Measurements from ENCODE around the gene PABPN1.

Gene PABPN1

DNA sequence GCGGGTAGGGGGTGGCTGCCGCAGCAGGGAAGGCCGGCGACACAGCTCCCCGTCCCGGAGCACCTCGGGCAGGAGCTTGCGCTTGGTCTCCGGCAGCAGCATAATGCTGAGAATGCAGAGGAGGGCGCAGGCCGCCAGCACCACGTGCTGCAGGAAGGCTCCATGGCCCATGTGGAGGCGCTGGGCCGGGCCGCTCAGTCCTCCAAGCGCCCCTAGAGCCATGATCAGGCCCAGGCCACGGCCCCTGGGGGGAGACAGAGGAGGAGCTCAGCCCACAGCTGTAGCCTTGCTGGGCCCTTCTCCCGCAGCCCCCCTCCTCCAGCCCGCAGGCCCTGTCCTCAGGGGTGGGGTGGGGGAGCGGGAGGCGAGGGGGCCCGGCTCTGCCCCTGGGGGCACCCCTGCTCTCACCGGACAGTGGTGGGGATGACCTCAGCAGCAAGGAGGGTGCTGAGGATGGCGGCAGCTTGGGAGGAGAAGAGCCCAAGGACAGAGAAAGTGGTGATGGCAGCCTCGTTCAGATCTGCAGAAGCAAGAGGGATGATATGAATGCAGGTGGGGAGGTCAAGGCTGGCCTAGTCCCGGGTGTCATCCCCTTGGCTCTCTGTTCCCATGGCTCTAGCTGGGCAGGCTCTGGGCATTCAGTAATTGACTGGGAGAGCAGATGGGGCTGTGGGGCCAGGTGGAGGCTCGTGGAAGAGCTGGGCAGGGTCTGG, 25.6 kb downstream of the PABPN1 start:
- no peak overlapping the region for H3K27ac ChIP-seq
- TF ChIP-seq, protein P1, sequence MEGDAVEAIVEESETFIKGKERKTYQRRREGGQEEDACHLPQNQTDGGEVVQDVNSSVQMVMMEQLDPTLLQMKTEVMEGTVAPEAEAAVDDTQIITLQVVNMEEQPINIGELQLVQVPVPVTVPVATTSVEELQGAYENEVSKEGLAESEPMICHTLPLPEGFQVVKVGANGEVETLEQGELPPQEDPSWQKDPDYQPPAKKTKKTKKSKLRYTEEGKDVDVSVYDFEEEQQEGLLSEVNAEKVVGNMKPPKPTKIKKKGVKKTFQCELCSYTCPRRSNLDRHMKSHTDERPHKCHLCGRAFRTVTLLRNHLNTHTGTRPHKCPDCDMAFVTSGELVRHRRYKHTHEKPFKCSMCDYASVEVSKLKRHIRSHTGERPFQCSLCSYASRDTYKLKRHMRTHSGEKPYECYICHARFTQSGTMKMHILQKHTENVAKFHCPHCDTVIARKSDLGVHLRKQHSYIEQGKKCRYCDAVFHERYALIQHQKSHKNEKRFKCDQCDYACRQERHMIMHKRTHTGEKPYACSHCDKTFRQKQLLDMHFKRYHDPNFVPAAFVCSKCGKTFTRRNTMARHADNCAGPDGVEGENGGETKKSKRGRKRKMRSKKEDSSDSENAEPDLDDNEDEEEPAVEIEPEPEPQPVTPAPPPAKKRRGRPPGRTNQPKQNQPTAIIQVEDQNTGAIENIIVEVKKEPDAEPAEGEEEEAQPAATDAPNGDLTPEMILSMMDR (conservative IDR thresholded peaks at IDR 0.05), result no peak

DNA sequence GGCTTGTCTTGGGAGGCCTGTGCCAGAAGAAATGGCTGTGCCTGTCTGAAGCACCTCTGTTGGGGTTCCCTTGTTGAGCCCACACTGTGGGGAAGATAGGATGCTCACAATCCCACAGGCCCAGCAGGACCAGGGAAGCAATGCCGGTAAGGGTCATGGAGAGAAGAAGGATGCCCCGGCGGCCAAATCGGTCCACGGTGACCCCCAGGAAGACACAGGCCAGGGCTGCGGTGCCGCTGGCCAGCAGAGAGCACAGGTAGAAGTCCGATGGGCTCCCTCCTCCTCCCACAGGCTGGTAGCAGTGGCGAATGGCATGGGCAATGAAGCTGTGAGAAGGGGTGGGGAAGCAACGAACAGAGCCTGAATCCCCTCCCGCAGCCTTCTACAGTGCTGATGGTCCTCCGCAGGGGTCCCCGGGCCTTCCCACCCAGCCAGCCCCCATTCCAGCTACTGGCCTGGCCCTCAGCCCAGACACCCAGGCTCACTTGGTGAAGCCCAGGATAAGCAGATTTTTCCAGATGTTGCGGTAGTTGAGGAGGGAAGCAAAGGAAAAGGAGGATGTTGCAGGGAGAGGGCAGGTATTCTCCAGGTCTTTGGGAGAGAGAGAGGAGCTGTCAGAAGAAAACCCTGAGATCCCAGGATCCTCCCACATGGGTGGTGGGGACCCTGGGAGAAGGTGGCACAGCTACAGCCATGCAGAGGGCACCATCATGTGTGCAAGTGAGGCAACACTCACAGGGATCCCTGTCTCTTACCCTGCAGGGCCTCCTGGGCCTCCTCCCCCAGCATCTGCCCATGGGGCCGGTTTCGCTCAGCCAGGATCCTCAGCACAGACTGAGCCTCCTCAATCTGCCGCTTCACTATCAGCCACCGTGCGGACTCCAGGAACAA, 26.4 kb downstream of the PABPN1 start:
- TF ChIP-seq, protein P1 (conservative IDR thresholded peaks at IDR 0.05), result no peak
- no peak overlapping the region for H3K27ac ChIP-seq

- TF ChIP-seq, protein P1 (conservative IDR thresholded peaks at IDR 0.05), result no peak
- H3K27ac ChIP-seq, result no peak overlapping the region
Observed at GRCh38 chr14:23348297-23348655, 27.0 kb downstream of the PABPN1 start.

GRCh38 chr14:23349156-23349845, 28.0 kb downstream of the PABPN1 start:
- TF ChIP-seq, protein P1 (conservative IDR thresholded peaks at IDR 0.05), result no peak
- no peak overlapping the region for H3K27ac ChIP-seq

GRCh38 chr14:23351681-23352505, 30.6 kb downstream of the PABPN1 start:
- TF ChIP-seq, protein P1 (conservative IDR thresholded peaks at IDR 0.05), result no peak
- peak overlapping the region; percentile 51; the same call in 1 of the 2 replicates for H3K27ac ChIP-seq

DNA sequence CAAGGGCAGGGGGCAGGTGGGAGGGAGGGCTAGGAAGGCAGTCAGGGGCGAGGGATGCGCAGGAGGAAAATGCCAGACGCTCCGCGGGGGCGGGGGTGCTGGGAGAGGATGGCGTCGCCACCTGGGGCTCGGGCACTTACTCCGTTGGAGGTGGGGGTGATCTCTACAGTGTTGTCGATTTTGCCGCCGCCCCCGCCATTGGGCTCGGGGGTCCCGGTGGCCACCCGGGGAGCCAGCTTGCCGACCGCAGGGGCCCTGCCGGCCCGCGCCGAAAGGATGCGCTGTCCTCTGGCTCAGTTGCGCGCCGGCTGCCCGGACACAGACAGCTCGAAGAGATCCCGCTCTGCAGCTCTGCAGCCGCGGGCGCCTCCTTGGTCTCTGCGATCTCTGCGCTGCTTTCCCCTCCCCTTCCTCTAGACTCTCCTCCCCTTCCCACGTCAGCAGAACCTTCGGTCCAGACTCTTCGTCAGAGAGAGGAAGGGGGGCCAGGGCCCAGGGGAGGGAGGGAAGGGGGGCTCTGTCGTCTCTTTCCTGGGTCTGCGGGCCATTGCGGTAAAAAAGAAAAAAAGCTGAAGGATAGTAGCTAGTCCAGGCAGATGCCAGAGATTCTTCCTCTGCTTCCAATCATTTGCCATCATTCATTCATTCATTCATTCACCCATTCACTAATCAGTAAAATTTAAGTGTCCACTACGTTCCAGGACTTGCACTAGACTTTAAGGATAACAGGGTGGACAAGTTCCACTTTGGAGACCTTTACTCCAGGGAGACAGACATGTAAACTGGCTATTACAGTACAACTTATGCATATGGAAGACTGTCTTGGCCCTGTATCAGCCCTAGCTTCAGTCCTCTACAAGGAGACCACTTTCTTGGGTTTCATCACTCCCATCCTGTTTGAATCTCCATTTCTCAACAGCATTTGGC, 31.5 kb downstream of the PABPN1 start, which contains the start of gene SLC22A17:
SLC22A17 (minus strand) TSS at position 382 of the 927 bp plus-strand sequence.
- H3K27ac ChIP-seq, result peak within 1 kb of the TSS; percentile 51

More for the DNA sequence above, 31.5 kb downstream of the PABPN1 start, which contains the start of gene SLC22A17:
- TF ChIP-seq, protein P1 (conservative IDR thresholded peaks at IDR 0.05), result peak; percentile 24; the same call in 1 of the 2 replicates
